CD4-positive, CD25-positive, alpha-beta regulatory T cell (primary cell): ENCODE data around the gene CNNM4. TPM values are rescaled to one million over a fixed set of nuclear protein-coding genes. Genes with fewer than 3 reads are reported as not detected.

Source experiments
- ATAC-seq, 2 donors: fragments of 150-1000 bp; cut with Tn5 transposase; one replicate each; pipeline ENCODE4 v1.10.0; 2021; ENCODE audit warnings: low read depth in 2 of 2, moderate number of reproducible peaks in 2 of 2, moderate library complexity in 1 of 2
- DNase-seq, 3 donors: peaks; one replicate each; pipeline versions ENCODE4 v3.0.0 to v3.0.0-alpha.2; 2012 to 2022; ENCODE audit warnings: mixed read lengths in 1 of 3
- H3K27ac ChIP-seq: one replicate; pipeline ENCODE4 v1.7.0; 2013; ENCODE audit warnings: mild to moderate bottlenecking, low read length; ENCODE audit not compliant: insufficient read depth, poor library complexity, severe bottlenecking
- H3K27me3 ChIP-seq: one replicate; pipeline ENCODE4 v1.7.0; 2013; ENCODE audit warnings: low read length; ENCODE audit not compliant: control insufficient read depth, insufficient read depth
- H3K36me3 ChIP-seq: one replicate; pipeline ENCODE4 v1.7.0; 2013; ENCODE audit warnings: mild to moderate bottlenecking, low read length, moderate library complexity; ENCODE audit not compliant: control insufficient read depth, insufficient read depth
- H3K4me1 ChIP-seq: 2 replicates; pipeline ENCODE4 v1.7.0; 2013; ENCODE audit warnings: mild to moderate bottlenecking, low read length; ENCODE audit not compliant: insufficient read depth, control insufficient read depth, poor library complexity, severe bottlenecking
- H3K4me3 ChIP-seq: one replicate; pipeline ENCODE4 v1.7.0; 2013; ENCODE audit warnings: low read depth, mild to moderate bottlenecking, low read length, moderate library complexity
- H3K9me3 ChIP-seq, 2 experiments: 1 replicate in 1 of 2; 2 replicates in 1 of 2; pipeline ENCODE4 v1.7.0; 2013; ENCODE audit warnings: low read length in 2 of 2, mild to moderate bottlenecking in 1 of 2, moderate library complexity in 1 of 2; ENCODE audit not compliant: control insufficient read depth in 2 of 2
- H3K27ac Mint-ChIP-seq, 3 donors: one replicate each; pipeline ENCODE4 v1.8.0; 2020 to 2022; ENCODE audit warnings: mild to moderate bottlenecking in 3 of 3, mixed read lengths in 3 of 3, moderate library complexity in 2 of 3
- H3K27me3 Mint-ChIP-seq: one replicate; pipeline ENCODE4 v1.8.0; 2022; ENCODE audit warnings: mild to moderate bottlenecking, mixed read lengths
- H3K36me3 Mint-ChIP-seq: one replicate; pipeline ENCODE4 v1.8.0; 2020; ENCODE audit warnings: mixed read lengths
- H3K4me1 Mint-ChIP-seq, 4 donors: one replicate each; pipeline ENCODE4 v1.8.0; 2020 to 2022; ENCODE audit warnings: mixed read lengths in 4 of 4, mild to moderate bottlenecking in 1 of 4
- H3K4me3 Mint-ChIP-seq, 4 donors: one replicate each; pipeline ENCODE4 v1.8.0; 2020 to 2022; ENCODE audit warnings: mild to moderate bottlenecking in 4 of 4, mixed read lengths in 4 of 4, moderate library complexity in 3 of 4
- H3K9me3 Mint-ChIP-seq, 7 donors: one replicate each; pipeline ENCODE4 v1.8.0; 2020 to 2022; ENCODE audit warnings: mixed read lengths in 7 of 7, mild to moderate bottlenecking in 3 of 7, moderate library complexity in 2 of 7
- polyA plus RNA-seq, 4 donors: library from polyadenylated mRNA; unstranded; fragments of 300-500 nt; fragmentation: Illumina TruSeq; gene quantifications; one replicate each; pipeline ENCODE4 v1.2.3, GENCODE V29; 2021
- total RNA-seq: library from RNA; stranded (reverse); gene quantifications from one replicate; pipeline ENCODE4 v1.2.3, GENCODE V29; 2022

The CNNM4 gene
- total and polyA plus RNA-seq, 5 donors from 2014 or later: 0.98 to 11.2 (median 3.1) TPM

- peaks cover 43% of the 10 kb centered on the region for H3K36me3 ChIP-seq
Observed at GRCh38 chr2:96730212-96730611, 30.5 kb upstream of the CNNM4 start.

GRCh38 chr2:96733931-96734330 is 26.8 kb upstream of the CNNM4 start:
- H3K4me3 ChIP-seq: no peak overlapping the region
- peaks cover 1% of the 10 kb centered on the region for H3K4me1 ChIP-seq
- ATAC-seq (no peak), DNase-seq (no peak)
- Mint-ChIP-seq H3K36me3 (peaks cover 41% of the 10 kb centered on the region), H3K27ac (peak overlapping the region in 1 of 3 donors; percentile 20), H3K27me3 (no peaks in the 10 kb centered on the region), H3K9me3 (no peaks in the 10 kb centered on the region), H3K4me1 (peaks cover 8 to 25% (median 15%) of the 10 kb centered on the region in 4 donors), H3K4me3 (no peak overlapping the region)
- no peaks in the 10 kb centered on the region for H3K27me3 ChIP-seq
- no peak overlapping the region for H3K27ac ChIP-seq
- H3K36me3 ChIP-seq: peaks cover 28% of the 10 kb centered on the region
- H3K9me3 ChIP-seq: no peaks in the 10 kb centered on the region

More at GRCh38 chr2:96730212-96730611, 30.5 kb upstream of the CNNM4 start:
- Histone ChIP-seq H3K4me3 (no peak overlapping the region), H3K9me3 (no peaks in the 10 kb centered on the region), H3K27ac (no peak overlapping the region), H3K27me3 (no peaks in the 10 kb centered on the region), H3K4me1 (no peaks in the 10 kb centered on the region)
- no peaks in the 10 kb centered on the region for H3K27me3 Mint-ChIP-seq
- no peak overlapping the region for H3K4me3 Mint-ChIP-seq
- peaks cover 46% of the 10 kb centered on the region for H3K36me3 Mint-ChIP-seq
- ATAC-seq (no peak), DNase-seq (no peak)
- H3K27ac Mint-ChIP-seq: no peak overlapping the region
- H3K9me3 Mint-ChIP-seq: no peaks in the 10 kb centered on the region
- H3K4me1 Mint-ChIP-seq: peaks cover 0 to 10% (median 8%) of the 10 kb centered on the region in 4 donors

DNA sequence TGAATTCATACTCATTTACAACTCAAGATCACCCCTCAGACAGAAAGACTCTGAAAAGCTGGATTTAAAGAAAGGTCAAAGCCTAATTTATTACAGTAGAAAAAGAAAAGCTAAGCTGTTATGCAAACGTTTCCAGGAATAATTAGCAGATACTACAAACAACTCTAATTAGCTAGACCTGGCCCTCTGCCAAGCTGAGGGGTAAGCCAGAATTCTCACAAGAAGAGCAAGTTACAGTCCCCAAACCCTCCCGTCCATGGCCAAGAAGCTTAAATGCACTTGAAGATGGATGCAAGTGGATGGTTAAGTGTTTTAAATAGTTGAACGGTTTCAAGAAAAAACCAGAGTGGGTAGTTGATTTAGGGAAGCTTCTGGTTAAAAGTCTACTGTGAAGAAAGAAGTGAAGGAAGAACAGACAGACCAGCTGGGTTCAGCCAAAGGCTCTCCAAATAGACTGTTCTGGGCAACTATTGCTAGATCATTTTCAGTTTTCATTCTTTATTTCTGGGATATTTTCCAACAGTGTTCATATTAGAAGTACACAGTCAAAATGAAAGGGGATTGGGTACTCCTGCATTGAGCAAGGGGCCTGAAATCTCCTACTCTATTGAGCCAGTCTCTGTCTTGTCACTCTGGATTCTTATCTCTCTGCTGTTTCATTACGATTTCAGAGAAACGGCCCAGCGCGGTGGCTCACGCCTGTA is 25.7 kb upstream of the CNNM4 start:
- Mint-ChIP-seq H3K27ac (no peak overlapping the region), H3K4me1 (peaks cover 12 to 31% (median 22%) of the 10 kb centered on the region in 4 donors), H3K27me3 (no peaks in the 10 kb centered on the region), H3K36me3 (peaks cover 40% of the 10 kb centered on the region), H3K9me3 (no peaks in the 10 kb centered on the region), H3K4me3 (peak overlapping the region in 1 of 4 donors; percentile 25)
- no peaks in the 10 kb centered on the region for H3K27me3 ChIP-seq
- H3K4me1 ChIP-seq: peaks cover 10% of the 10 kb centered on the region
- no peak overlapping the region for H3K4me3 ChIP-seq
- H3K9me3 ChIP-seq: no peaks in the 10 kb centered on the region
- H3K36me3 ChIP-seq: peaks cover 27% of the 10 kb centered on the region
- no peak for DNase-seq
- H3K27ac ChIP-seq: no peak overlapping the region
- ATAC-seq: no peak

GRCh38 chr2:96737251-96737650 is 23.5 kb upstream of the CNNM4 start:
- H3K36me3 ChIP-seq: peaks cover 18% of the 10 kb centered on the region
- peak overlapping the region in 3 of 4 donors; percentile 16 to 68 (median 68) for H3K4me3 Mint-ChIP-seq
- no peaks in the 10 kb centered on the region for H3K9me3 Mint-ChIP-seq
- H3K9me3 ChIP-seq: no peaks in the 10 kb centered on the region
- no peak overlapping the region for H3K27ac ChIP-seq
- H3K36me3 Mint-ChIP-seq: peaks cover 29% of the 10 kb centered on the region
- H3K27me3 ChIP-seq: no peaks in the 10 kb centered on the region
- DNase-seq (no peak), ATAC-seq (no peak)
- peaks cover 21 to 42% (median 30%) of the 10 kb centered on the region in 4 donors for H3K4me1 Mint-ChIP-seq
- H3K27ac Mint-ChIP-seq: no peak overlapping the region
- H3K4me3 ChIP-seq: no peak overlapping the region
- H3K4me1 ChIP-seq: peaks cover 15% of the 10 kb centered on the region
- no peaks in the 10 kb centered on the region for H3K27me3 Mint-ChIP-seq

DNA sequence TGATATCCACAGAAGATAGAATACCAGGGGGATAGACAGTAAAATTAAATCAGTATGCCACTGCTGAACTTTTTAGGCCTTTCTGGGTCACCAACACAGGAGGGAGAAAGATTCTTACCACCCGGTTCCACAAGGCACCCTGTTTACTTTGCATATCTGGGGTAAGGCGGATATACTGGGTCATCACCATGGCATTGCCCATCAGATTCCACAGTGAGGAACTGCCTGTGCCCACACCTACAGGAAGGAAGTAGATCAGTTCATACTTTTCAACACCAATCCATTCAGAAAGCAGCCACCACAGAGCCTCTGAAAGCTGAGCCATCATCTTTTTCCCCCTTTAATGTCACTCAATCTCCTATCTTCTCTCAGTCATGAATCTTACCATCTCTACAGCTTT is 22.9 kb upstream of the CNNM4 start:
- ATAC-seq (no peak), DNase-seq (peak in 1 of 3 donors; percentile 14)
- H3K4me3 ChIP-seq: no peak overlapping the region
- H3K4me1 Mint-ChIP-seq: peaks cover 21 to 42% (median 30%) of the 10 kb centered on the region in 4 donors
- H3K27ac Mint-ChIP-seq: no peak overlapping the region
- no peaks in the 10 kb centered on the region for H3K9me3 ChIP-seq
- H3K9me3 Mint-ChIP-seq: no peaks in the 10 kb centered on the region
- H3K27me3 ChIP-seq: no peaks in the 10 kb centered on the region
- H3K4me3 Mint-ChIP-seq: peak overlapping the region; percentile 47 to 82 (median 68)
- H3K27me3 Mint-ChIP-seq: no peaks in the 10 kb centered on the region
- peaks cover 28% of the 10 kb centered on the region for H3K36me3 Mint-ChIP-seq
- H3K27ac ChIP-seq: no peak overlapping the region
- peaks cover 18% of the 10 kb centered on the region for H3K36me3 ChIP-seq
- H3K4me1 ChIP-seq: peaks cover 17% of the 10 kb centered on the region

DNA sequence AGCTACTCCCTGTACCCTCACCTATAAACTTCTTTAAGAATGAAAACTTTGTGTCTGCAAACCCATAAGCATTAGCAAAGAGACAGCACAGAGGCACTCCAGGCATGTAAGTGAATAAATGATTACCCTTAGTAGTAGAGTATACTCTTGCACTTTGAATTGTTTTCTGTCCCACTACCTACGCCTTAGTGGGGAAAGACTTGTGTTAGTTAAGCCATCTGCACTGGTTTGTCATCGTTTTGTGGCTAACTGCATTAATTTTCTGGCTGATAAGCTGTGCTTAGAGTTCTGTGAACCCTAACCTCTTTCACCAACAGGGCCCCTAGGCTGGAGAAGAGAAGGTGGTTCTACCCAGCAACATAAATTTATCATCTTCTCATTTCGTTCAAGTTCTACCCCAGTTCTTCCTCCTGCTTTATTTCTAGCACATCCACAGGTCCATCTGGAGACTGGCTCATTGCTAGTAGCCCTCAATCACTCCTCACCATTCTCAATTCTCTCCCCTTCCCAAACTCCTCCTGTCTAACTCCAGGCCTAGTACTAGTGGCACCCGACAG is 21.5 kb upstream of the CNNM4 start:
- H3K36me3 ChIP-seq: peaks cover 4% of the 10 kb centered on the region
- H3K4me3 ChIP-seq: peak overlapping the region; percentile 89
- peak overlapping the region; percentile 61 for H3K27ac ChIP-seq
- H3K27me3 ChIP-seq: no peaks in the 10 kb centered on the region
- H3K9me3 ChIP-seq: no peaks in the 10 kb centered on the region
- peaks cover 16% of the 10 kb centered on the region for H3K36me3 Mint-ChIP-seq
- peak overlapping the region; percentile 95 to 98 (median 97) for H3K4me3 Mint-ChIP-seq
- H3K9me3 Mint-ChIP-seq: no peaks in the 10 kb centered on the region
- no peaks in the 10 kb centered on the region for H3K27me3 Mint-ChIP-seq
- ATAC-seq (no peak), DNase-seq (no peak)
- H3K4me1 ChIP-seq: peaks cover 19% of the 10 kb centered on the region
- H3K4me1 Mint-ChIP-seq: peaks cover 21 to 44% (median 29%) of the 10 kb centered on the region in 4 donors
- peak overlapping the region in 2 of 3 donors; percentile 95 to 96 for H3K27ac Mint-ChIP-seq

DNA sequence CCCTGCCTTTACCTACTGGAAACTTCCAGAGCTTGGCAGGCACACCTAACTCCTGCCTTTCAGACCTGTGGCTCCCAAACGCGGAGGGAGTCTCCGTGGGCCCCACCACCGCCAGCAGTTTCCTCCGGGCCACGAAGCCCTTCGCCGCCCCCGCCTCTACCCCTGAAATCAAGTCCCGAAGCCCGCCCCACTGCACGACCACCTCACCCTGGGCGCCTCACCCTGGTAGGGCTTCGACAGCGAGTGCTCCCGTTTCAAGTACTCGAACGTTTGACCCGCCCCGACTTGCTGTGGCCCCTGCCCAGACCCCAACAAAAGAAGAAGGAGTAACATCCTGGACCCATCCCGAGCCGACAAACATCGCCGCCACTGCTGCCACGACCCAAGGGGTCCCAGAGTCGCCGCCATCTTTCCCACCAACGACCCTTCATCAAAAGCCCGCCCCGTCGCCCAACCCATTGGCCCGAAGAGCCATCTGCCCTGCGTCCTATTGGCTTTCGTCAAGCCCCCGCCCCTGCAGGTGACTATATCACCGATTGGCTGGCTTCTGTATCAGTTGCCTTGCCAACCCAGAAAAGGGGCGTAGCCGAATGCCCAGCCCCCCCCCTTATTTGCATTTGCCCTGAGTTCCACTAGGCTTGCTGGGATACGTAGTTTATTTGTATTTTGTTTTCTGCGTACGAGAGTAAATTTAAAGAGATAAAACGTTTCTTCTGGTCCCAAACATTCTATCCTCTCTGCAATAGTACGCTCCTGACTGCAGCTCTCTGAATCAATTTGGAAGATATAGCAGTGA is 20.9 kb upstream of the CNNM4 start, which contains the start of gene LMAN2L:
LMAN2L (minus strand) TSS at position 432 of the 796 bp plus-strand sequence; CDS start at position 408, 24 bp downstream.
- Mint-ChIP-seq H3K4me3 (peak within 1 kb of the TSS; percentile 95 to 98 (median 97)), H3K27ac (peak within 1 kb of the TSS; percentile 94 to 96 (median 95)), H3K36me3 (peaks cover 10% of the 10 kb centered on the region), H3K4me1 (peaks cover 16 to 44% (median 25%) of the 10 kb centered on the region in 4 donors), H3K27me3 (peaks cover 4% of the 10 kb centered on the region), H3K9me3 (no peaks in the 10 kb centered on the region)
- Histone ChIP-seq H3K36me3 (no peaks in the 10 kb centered on the region), H3K27me3 (no peaks in the 10 kb centered on the region), H3K9me3 (no peaks in the 10 kb centered on the region), H3K4me3 (peak within 1 kb of the TSS; percentile 89), H3K27ac (peak within 1 kb of the TSS; percentile 61), H3K4me1 (peaks cover 19% of the 10 kb centered on the region)
- DNase-seq (peak; percentile 95 to 99 (median 96)), ATAC-seq (peak; percentile 100)
